IPS-18c (cell line): ENCODE results near the gene CFAP54.

ENCODE experiments used
- H3K4me3 ChIP-seq: 2 replicates; pipeline ENCODE4 v1.7.0; 2013; ENCODE audit warnings: low read depth, mild to moderate bottlenecking, low read length, moderate library complexity; ENCODE audit not compliant: insufficient read depth
- H3K9me3 ChIP-seq: one replicate; pipeline ENCODE4 v1.6.1; 2013; ENCODE audit warnings: mild to moderate bottlenecking, low read length, moderate library complexity; ENCODE audit not compliant: control insufficient read depth, insufficient read depth

Gene CFAP54

DNA sequence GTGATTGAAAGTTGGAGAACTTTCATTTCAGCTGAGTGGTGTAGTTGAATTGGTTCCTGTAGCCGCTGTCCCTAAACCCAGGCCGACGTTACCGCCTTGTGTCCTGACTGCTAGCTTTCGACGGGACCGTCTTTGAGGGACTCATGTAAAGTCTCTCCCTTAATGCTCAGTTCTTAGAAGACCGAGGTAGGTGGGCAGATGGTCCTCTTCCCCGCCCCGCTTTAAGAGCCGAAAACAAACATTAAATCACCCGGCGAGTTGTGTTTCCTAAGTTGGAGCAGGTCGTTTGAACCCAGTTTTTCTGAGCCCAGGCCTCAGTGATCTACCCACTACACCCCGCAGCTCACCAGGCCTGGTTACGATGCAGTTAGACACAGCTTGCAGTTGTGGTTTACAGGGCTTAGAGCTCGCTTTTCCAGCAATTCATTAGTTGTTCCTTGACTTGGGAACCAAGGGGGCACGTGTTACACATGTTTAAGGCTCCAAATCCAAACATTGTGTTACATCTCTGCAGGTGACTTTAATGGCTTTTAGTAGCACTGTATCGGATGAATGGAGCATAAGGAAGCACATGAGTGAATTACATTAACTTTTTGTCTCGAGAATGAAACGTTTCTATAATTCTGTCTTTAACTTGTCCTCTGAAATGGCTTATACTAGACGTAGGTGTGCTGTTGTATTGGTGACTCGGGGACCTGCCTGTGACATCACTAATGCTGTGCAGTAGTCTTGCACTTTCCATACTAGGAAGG, 418.5 kb downstream of the CFAP54 start:
- H3K4me3 ChIP-seq, result peak overlapping the region; percentile 65
- H3K9me3 ChIP-seq, result no peaks in the 10 kb centered on the region

DNA sequence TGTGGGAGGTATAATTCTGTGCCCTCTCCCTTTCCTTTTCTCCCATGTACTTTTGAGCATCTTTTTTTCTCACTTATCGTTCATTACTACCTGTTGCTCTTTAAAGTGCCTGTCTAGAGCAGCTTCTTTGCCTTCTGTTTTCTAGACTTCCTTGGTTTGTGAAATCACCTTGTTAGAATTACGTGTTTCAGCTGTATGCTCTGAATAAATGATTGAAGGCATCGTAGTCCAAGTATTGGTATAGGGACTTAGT, 419.0 kb downstream of the CFAP54 start:
- Histone ChIP-seq H3K9me3 (no peaks in the 10 kb centered on the region), H3K4me3 (no peak overlapping the region)

DNA sequence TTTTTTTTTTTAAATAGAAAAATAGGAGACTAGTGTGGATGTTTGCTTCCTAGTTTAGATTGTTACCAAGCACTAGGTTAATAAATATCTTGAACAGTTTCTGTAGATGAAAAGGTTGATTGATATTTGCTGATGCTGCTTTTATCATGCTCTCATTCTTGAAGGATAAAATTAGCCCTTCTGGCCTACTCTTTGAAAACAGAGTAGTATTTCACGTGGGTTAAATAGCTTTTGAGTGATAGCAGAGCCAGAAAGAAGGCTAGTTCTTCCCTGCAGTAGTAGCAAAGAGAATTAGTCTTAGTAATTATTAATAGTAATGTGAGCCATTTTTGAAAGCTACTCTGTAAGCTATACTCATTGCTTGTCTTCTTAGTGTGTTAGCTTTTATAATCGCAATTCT, 422.9 kb downstream of the CFAP54 start:
- no peak overlapping the region for H3K4me3 ChIP-seq
- no peaks in the 10 kb centered on the region for H3K9me3 ChIP-seq

DNA sequence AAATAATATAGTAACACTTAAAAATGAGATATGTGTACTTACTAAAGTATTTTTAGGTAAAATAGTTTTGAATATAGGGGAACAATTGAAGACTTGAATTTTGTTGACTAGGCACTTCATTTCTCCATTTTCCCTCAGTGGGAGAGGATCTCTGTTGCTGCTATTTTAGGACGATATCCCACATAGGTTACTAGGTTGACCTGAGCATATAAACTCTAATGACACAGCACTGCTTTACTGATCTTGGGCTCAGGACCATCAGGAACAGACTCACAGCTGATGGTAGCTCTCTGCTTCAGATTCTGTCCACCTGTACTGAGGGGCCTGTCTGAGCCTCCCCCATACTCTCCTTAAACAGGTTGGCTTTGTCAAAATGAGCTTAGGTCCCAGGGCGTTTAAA, 423.6 kb downstream of the CFAP54 start:
- H3K4me3 ChIP-seq, result no peak overlapping the region
- H3K9me3 ChIP-seq, result no peaks in the 10 kb centered on the region

DNA sequence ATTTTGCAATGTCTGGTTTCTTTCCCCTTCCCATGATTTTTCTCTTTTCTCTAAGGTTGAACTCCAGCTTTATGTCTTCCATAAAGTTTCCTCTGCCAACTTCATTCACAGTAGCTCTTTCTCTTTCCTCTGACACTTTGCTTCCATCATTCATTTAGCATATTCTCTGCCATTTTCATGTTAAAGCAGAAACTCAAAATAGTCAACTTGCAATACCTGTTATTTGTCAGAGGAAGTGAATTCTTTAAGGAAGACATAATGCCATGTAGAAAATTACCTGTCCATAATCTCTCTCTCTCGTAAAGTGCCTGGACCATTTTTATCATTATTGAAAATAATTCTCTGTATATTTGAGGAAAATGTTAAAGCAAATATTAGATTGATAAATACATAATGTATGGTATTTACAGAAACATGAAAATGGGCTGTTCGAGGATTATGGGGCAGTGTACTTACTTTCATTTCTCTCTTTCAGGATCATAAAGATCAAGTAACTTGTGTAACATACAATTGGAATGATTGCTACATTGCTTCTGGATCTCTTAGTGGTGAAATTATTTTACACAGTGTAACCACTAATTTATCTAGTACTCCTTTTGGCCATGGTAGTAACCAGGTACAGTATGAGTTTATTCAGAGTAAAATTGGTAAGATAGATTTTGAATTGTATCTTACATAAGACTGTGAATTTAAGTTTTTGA, 430.3 kb downstream of the CFAP54 start:
- no peaks in the 10 kb centered on the region for H3K9me3 ChIP-seq
- H3K4me3 ChIP-seq, result no peak overlapping the region
